ENCODE data around the gene PGP.

PGP gene

DNA sequence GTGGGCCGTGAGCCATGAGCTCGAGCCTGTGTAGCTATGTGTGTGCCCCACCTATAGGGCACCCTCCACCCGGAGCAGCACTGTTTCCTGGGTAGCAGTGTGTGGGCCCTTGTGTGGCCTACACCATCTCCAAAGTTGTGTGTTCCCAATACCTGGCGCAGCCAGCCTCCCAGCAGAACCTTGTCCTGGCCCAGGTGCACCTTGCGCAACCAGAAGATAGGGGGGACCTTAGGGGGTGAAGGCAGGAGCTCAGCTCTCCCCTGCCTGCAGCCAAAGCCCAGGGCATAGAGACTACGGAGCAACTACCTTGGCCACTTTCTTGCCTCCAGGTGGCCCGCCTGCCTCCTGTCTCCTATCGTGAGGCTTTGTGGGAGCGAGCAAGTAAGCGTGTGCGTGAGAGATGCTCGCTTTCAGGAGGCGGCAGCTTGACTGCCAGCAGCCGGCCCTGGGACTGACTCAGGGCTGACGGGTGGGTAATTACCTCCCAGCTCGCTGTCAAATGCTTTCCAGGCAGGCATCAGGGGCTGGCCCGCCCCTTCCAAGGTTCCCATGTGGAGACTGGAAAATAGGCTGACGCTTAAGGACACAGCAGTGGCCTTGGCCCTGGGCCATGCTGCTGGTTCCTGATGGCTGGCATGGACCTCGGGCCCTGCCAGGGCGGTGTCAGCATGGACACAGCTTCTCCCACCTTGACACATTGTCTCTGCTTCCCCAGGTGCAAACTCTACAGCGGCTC lies 40.1 kb downstream of the PGP start:
- DNase-seq = no peak
- in situ Hi-C loops (cut with MboI; ENCODE audit: low pct_unique_long_range_greater_than_20kb, low sequenced_read_pairs) = no loop called here

- in situ Hi-C loops (cut with MboI; ENCODE audit: low pct_unique_long_range_greater_than_20kb, low sequenced_read_pairs) = no loop called here
- DNase-seq = no peak
Observed at GRCh38 chr16:2173916-2174315, 40.7 kb downstream of the PGP start.

DNA sequence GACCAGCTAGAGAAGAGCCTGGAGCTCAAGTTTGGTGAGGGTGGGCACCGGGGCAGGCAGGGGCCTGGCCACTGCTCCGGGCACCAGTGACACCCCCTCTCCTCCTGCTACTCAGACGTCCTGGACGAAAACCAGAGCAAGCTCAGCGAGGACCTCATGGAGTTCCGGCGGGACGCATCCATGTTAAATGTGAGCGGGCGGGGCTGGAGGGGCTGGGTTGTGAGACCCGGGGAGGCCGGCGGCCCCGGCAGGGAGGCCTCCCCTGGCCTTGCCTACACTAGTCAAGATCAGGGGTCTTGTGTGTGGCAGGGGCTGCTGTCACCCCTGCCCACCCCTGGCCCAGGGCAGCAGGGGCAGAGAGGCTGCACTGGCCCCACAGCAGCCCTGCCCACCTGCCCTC lies 41.3 kb downstream of the PGP start:
- no peak for DNase-seq
- in situ Hi-C loops (cut with MboI; ENCODE audit: low pct_unique_long_range_greater_than_20kb, low sequenced_read_pairs) = no loop called here

DNA sequence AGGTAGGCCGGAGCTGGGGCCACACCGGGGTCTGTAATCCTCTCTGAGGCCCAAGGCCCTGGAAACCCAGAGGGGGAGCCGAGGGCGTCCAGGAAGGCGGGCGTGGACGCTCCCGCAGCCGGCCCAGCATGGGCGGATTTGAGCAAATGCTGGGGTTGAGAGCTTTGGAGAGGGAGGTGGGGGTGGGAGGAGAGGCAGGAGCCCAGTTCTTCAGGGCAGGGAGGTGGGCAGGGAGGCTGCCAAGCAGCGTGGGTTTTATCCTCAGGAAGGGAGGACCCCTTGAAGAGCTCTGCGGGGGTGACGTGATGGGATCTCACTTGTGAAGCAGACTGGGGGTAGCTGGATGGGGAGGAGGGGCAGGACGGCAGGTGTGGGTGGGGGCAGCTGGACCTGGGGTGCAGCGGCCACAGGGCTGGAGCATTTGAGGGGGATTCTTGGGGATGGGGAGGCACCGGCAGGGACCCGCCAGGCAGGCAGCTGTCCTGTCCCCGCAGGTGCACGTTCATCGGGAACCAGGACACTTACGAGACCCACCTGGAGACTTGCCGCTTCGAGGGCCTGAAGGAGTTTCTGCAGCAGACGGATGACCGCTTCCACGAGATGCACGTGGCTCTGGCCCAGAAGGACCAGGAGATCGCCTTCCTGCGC lies 41.8 kb downstream of the PGP start:
- in situ Hi-C loops (cut with MboI; ENCODE audit: low pct_unique_long_range_greater_than_20kb, low sequenced_read_pairs) = no loop called here
- no peak for DNase-seq

GRCh38 chr16:2171601-2172178 lies 43.0 kb downstream of the PGP start:
- no peak for DNase-seq
- in situ Hi-C loops (cut with MboI; ENCODE audit: low pct_unique_long_range_greater_than_20kb, low sequenced_read_pairs) = no loop called here

- in situ Hi-C loops (cut with MboI; ENCODE audit: low pct_unique_long_range_greater_than_20kb, low sequenced_read_pairs) = no loop called here
- no peak for DNase-seq
Observed at GRCh38 chr16:2170587-2171435, 43.8 kb downstream of the PGP start.

GRCh38 chr16:2170080-2170479 lies 44.6 kb downstream of the PGP start:
- DNase-seq = no peak
- in situ Hi-C loops (cut with MboI; ENCODE audit: low pct_unique_long_range_greater_than_20kb, low sequenced_read_pairs) = no loop called here

DNA sequence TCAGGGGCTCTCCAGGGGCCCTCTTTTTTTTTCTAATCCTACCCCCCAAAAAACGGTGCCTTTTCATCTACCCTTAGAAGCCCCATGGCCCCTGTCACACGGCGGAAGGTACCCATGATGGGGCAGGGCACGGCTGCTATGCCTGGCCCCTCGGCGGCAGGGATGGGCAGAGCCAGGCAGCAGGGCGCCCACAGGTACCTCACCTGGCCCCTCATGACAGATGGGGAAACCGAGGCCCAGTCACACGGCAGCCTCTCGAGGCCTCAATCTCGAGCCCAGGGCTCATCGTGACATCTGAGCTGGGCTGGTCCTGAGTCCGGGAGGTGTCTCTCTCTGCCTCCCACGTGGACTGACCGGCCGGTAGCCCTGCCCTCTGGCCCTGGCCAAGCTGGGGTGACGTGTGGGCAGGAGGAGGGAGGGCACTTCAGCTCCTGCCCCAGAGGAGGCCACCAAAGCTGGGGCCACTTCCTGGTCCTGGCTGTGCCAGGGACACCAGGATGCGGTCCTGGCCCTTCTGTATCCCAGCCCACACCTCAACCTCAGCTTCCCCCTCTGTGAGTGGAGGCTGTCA lies 47.5 kb downstream of the PGP start:
- in situ Hi-C loops (cut with MboI; ENCODE audit: low pct_unique_long_range_greater_than_20kb, low sequenced_read_pairs) = no loop called here
- no peak for DNase-seq

GRCh38 chr16:2166263-2167067 lies 48.2 kb downstream of the PGP start:
- in situ Hi-C loops (cut with MboI; ENCODE audit: low pct_unique_long_range_greater_than_20kb, low sequenced_read_pairs) = no loop called here
- DNase-seq = no peak

GRCh38 chr16:2165861-2166260 lies 48.8 kb downstream of the PGP start:
- no peak for DNase-seq
- in situ Hi-C loops (cut with MboI; ENCODE audit: low pct_unique_long_range_greater_than_20kb, low sequenced_read_pairs) = no loop called here

GRCh38 chr16:2163211-2163881 lies 51.3 kb downstream of the PGP start:
- in situ Hi-C loops (cut with MboI; ENCODE audit: low pct_unique_long_range_greater_than_20kb, low sequenced_read_pairs) = no loop called here
- no peak for DNase-seq

DNA sequence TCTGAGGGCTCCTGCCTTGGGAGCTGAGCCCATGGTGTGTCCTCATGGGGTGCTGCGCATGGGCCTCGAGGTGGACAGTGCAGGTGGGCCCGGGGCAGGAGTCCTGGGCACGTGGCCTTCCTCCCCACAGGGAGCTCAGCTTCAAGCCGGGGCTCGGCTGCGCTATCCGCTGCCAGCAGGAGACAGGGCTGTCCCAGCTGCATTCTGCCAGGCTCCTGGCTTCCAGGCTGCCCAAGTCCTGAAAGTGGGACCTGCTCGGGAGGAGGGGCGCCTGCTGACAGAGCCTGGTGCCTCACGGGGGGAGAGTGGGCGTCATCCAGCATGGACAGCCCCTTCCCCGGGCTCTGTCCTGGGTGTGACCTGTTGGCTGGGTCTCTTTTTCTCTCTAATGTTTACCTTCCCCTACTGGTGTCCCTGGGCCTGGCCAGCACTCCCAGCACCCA lies 51.9 kb downstream of the PGP start:
- in situ Hi-C loops (cut with MboI; ENCODE audit: low pct_unique_long_range_greater_than_20kb, low sequenced_read_pairs) = no loop called here
- no peak for DNase-seq

GRCh38 chr16:2161911-2162310 lies 52.7 kb downstream of the PGP start:
- DNase-seq = no peak
- in situ Hi-C loops (cut with MboI; ENCODE audit: low pct_unique_long_range_greater_than_20kb, low sequenced_read_pairs) = no loop called here
